HG02970 (cell line): ENCODE data around the gene KLHL29.

Experiments
- ATAC-seq: cut with Tn5 transposase; IDR thresholded peaks from one replicate; pipeline ENCODE4 v1.9.1; 2021; ENCODE audit warnings: mild to moderate bottlenecking, moderate library complexity, moderate number of reproducible peaks; ENCODE audit not compliant: unreplicated experiment, low FRiP score

KLHL29 gene

GRCh38 chr2:23618794-23619530, 234.0 kb downstream of the KLHL29 start:
- ATAC-seq, result no peak

GRCh38 chr2:23619941-23620340, 235.0 kb downstream of the KLHL29 start:
- no peak for ATAC-seq

GRCh38 chr2:23620841-23621341, 235.9 kb downstream of the KLHL29 start:
- no peak for ATAC-seq

- no peak for ATAC-seq
Observed at GRCh38 chr2:23621616-23622015, 236.6 kb downstream of the KLHL29 start.

- ATAC-seq, result no peak
Observed at GRCh38 chr2:23622466-23622865, 237.5 kb downstream of the KLHL29 start.

GRCh38 chr2:23622966-23623675, 238.1 kb downstream of the KLHL29 start:
- no peak for ATAC-seq

GRCh38 chr2:23624378-23624777, 239.4 kb downstream of the KLHL29 start:
- ATAC-seq, result no peak

GRCh38 chr2:23624915-23625314, 239.9 kb downstream of the KLHL29 start:
- no peak for ATAC-seq

GRCh38 chr2:23625726-23626125, 240.7 kb downstream of the KLHL29 start:
- ATAC-seq, result no peak

GRCh38 chr2:23626701-23627230, 241.8 kb downstream of the KLHL29 start:
- ATAC-seq, result no peak

- no peak for ATAC-seq
Observed at GRCh38 chr2:23627236-23628009, 242.4 kb downstream of the KLHL29 start.

GRCh38 chr2:23628926-23629771, 244.2 kb downstream of the KLHL29 start:
- no peak for ATAC-seq

GRCh38 chr2:23629772-23630480, 244.9 kb downstream of the KLHL29 start:
- no peak for ATAC-seq

- ATAC-seq, result no peak
Observed at GRCh38 chr2:23630961-23631360, 246.0 kb downstream of the KLHL29 start.

- ATAC-seq, result no peak
Observed at GRCh38 chr2:23631389-23631788, 246.4 kb downstream of the KLHL29 start.

GRCh38 chr2:23632386-23632785, 247.4 kb downstream of the KLHL29 start:
- ATAC-seq, result no peak

GRCh38 chr2:23632831-23633395, 247.9 kb downstream of the KLHL29 start:
- no peak for ATAC-seq

GRCh38 chr2:23633966-23634365, 249.0 kb downstream of the KLHL29 start:
- no peak for ATAC-seq
